GM10847 (cell line): ENCODE measurements around the gene TAAR2.

Source experiments
- POLR2A ChIP-seq: IDR thresholded peaks from 2 replicates; pipeline ENCODE4 v1.6.1; 2011; ENCODE audit not compliant: insufficient read length; ENCODE audit errors: extremely low read depth

The TAAR2 gene, protein sequence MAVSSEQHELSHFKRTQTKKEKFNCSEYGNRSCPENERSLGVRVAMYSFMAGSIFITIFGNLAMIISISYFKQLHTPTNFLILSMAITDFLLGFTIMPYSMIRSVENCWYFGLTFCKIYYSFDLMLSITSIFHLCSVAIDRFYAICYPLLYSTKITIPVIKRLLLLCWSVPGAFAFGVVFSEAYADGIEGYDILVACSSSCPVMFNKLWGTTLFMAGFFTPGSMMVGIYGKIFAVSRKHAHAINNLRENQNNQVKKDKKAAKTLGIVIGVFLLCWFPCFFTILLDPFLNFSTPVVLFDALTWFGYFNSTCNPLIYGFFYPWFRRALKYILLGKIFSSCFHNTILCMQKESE

DNA sequence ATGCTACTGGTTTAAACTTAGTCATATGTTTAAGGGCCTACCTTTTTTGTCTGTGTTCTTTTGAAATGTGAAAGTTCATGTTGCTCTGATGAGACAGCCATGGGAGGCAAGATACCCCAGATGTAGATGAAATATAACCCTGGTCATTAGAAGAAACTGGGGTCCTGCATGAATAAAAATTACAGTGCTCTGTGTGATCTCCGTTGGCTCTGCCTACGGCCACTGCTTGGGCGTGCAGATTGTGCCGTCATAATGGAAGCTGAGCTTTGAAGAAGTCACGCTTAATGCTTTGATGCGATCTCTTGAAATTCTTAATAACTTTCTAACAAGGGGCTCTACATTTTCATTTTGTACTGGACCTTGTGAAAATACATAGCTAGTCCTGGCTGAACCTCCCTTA, at the start of gene TAAR2:
TSS of gene TAAR2 (minus strand) at position 101 of the 400 bp plus-strand sequence. CDS start at position 101, 0 bp downstream.
- TF ChIP-seq POLR2A, result no peak

DNA sequence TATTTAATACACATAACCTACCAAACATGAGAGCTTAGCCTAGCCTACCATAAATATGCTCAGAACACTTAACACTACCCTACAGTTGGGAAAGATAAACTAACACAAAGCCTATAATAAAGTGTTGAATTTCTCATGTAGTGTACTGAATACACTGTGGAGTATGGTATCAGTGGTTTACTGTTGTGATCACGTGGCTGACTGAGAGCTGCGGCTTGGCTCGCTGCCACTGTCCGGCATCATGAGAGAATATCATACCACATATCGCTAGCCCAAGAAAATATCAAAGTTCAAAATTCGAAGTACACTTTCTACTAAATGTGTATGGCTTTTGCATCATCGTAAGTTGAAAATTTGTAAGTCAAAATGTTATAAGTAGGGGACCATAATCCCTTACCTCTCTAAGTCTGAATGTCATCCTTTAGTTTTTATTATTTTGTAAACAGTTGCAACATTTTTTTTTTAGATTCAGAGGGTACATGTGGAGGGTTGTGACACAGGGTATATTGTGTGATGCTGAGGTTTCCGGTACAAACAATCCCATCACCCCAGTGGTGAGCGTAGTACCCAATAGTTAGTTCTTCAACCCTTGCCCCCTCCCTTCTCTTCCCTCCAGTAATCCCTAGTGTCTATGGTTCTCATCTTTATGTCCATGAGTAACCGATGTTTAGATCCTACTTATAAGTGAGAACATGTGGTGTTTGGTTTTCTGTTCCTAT, 49.5 kb upstream of the TAAR2 start:
- TF ChIP-seq POLR2A, result no peak

DNA sequence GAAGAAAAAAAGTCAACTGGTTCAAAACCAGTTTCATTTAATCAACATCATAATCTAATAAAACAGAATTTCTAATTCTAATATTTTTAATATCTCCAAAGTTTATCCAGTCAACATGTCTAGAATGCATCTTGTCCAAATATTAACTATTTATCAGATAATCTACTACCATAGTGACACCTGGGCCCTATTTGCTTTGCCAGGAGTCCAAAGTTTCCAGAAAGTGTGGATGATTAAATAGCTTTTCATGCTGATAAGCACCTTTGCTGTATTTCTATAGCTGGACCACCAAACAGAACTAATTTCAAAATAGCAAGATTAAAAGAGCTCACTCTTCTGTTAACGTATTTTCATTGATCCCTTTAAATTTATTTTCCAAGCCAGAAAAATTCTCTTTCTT, 47.2 kb upstream of the TAAR2 start:
- no peak for TF ChIP-seq POLR2A

DNA sequence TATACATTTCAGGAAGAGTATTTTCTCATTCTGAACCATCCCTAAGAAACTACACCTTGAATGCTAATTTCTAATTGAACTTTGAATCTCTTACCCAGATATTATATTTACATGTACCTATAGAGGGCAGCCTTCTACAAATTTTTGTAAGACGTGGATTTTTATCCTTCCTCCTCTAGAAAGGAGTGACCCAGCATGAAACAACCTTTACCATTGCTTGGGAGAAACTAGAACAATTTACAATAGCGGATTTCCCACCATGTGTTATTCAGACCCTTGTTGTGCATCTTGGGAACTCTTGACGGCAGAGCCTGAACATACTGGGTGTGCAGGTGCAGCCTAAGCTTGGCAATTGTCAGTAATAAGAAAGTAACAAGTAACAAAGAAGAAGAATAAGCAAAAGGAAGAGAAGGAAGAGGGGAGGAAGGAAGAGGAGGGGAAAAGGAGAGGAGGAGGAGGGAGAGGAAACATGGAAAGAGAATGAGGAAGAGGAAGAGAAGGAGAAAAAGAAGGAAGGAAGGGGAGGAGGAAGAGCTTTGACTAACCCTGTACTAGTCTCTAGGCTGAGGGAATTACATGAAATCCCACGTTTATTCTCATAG, 45.7 kb upstream of the TAAR2 start:
- TF ChIP-seq POLR2A, result no peak

DNA sequence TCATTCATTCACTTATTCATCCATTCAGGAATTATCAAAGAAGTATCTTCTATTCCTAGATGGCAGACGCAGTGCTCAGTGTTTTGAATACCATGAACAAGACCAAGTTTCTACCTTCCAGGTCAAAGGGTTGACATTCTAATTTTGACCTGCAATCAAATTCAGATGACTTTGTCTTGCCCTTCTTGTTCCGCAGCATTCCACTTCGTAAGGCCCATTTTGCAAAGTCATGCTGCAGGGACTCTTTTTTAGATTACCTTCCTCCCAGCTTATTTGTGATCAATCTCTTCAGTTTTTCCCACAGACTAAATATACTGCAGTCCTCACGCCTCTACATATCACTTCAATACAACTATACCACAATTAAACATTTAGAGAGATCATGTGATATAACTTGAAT, 42.0 kb upstream of the TAAR2 start:
- no peak for TF ChIP-seq POLR2A

DNA sequence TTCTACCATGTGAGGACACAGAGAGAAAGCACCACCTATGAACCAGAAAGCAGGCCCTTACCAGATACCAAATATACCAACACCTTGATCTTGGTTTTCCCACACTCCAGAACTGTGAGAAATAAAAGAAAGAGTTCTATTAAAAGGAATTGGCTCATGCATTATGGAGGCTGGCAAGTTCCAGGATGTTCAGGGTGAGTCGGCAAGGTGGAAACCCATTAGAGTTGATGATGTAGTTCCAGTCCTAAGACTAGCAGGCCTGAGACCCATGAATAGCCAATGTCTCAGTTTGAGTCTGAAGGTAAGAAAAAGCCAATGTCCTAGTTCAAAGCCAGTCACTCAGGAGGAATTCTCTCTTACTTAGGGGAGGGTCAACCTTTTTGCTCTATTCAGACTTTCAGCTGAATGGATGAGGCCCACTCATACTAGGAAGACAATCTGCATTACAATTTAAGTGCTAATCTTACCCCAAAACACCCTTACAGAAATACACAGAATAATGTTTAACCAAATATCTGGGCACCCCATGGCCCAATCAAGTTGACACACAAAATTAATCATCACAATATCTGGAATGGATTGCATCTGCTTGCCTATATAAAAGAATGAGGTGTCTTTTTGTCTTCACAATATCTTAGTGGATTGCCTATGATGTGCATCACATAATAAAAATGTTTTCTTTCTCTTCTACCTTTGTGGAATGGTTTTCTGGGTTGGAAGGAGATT, 40.4 kb upstream of the TAAR2 start:
- TF ChIP-seq POLR2A, result no peak

DNA sequence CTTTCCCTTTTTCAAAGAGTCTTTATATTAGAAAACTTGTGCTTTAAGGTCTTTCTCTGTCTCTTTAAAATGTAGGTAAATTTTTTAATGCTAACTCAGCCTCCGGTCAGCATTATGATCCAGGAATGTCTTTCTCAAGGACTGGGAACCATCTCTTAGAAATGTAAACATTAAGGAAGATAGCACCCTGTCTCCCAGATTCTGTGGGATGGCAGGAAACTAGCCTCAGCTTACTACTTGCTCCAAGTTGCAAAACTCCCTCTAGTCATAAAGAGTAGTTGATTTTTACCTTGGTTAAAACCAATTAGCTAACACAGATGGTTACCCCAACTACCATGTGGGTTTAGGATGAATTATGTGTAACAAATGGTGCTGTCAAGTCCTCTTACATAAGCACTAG, 39.6 kb upstream of the TAAR2 start:
- TF ChIP-seq POLR2A, result no peak

DNA sequence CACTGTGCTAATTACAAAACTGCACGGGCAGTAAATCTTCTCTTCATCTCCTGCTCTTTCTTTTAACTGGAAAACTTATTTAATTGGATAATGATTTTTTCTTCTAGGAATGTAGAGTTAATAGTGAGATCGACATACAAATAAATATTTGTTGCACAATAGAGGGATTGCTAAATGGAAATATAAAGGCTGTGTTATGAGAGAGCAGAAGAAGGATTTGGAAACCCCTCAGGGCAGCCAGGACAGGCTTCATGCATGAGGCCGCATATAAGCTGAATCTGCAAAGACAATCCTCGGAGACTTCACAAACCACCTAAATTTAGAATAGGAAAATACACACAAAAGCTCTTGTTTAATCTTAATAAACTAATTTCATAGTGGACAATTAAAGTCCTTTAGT, 37.8 kb upstream of the TAAR2 start:
- no peak for TF ChIP-seq POLR2A

DNA sequence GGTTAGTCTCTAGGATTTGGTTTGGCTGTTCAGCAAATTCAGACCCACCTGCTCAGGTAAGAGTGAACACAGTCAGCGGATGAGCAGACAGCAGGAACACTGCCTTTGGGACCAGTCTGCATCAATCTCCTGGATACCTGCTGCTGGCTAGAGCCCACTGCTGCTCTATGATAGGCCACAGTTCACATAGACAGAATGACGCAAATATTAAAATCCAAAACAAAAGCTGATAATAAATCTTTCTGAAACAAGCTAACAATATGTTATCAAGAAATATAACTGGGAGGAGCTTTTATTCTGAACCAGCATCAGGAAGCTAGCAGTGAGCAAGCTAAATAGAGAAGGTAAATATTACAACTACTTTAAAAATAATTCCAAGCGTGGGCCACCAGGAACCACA, 35.0 kb upstream of the TAAR2 start, which contains the start of gene TAAR1:
TSS of gene TAAR1 (minus strand) at position 101 of the 400 bp plus-strand sequence. CDS start 13,179 bp downstream, outside the sequence.
- no peak for TF ChIP-seq POLR2A

DNA sequence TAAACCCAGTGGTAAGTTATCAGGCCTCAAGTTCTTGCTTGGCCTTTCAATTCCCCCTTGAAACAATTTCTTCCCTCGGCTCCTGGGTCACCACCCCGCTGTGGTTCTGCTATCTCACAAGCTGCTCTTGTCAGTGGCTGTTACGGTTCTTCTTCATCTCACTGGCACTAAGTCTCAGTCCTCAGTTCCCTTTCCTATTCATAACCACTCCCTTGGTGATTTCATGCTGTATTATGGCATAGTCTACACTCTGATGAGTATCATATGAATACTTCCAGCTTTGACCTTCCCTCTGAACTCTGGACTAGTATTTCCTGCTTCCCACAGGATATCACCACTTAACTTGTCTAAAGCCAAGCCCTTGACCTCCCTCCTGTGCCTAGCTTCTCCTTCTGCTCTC, 27.0 kb upstream of the TAAR2 start:
- no peak for TF ChIP-seq POLR2A

DNA sequence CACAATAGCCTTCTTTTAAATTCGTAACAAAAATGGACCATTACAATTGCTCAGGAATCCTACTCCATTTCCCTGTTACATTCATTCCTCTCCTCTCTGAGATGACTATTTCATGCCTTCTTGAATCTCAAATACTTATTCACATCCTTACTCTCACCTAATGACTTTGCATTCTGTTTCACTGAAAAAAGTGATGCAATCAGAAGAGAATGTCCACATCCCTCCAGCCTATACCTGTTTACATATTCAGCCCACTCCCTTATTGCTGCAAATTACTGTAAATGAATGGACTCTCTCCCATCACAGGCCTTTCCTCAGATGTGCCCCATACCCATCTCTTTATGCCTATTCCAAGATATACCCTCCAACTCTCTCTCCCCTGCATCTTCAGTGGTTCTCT, 26.4 kb upstream of the TAAR2 start:
- no peak for TF ChIP-seq POLR2A

DNA sequence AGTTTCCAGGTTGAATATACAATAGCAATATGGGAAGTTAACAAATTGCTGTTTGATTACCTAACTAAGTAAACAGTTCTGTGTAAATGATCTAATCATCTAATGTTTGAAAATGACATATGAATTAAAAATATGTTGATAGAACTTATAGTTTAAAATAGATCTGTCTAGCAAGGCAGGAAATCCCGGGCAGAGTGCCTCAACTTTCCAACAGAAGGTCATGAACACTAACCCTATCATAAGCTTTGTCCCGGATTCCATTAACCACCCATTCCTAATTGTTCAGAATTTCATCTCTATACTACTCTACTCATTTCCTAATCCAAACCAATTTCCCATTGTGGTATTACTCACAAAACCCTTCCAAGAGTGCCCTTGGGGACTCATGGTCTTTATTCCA, 24.8 kb upstream of the TAAR2 start:
- TF ChIP-seq POLR2A, result no peak

DNA sequence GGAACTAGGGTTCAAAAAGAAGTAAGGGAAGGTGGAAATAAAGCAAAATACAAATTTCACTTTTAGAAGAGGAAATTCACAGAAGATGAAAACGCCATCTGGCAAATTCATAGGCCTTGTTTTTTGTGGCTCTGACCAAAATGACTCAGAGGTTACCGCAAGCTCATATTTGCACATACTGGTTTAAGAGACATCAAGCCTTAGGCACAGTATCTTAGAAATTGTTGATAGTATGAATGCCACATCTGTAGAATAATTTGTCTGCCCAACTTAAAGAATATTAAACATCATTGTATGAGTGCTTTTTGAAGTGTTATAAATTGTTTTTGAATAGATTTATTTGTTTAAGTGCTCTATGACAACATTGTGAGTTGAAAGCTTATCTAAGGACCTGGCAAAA, 24.3 kb upstream of the TAAR2 start:
- no peak for TF ChIP-seq POLR2A

DNA sequence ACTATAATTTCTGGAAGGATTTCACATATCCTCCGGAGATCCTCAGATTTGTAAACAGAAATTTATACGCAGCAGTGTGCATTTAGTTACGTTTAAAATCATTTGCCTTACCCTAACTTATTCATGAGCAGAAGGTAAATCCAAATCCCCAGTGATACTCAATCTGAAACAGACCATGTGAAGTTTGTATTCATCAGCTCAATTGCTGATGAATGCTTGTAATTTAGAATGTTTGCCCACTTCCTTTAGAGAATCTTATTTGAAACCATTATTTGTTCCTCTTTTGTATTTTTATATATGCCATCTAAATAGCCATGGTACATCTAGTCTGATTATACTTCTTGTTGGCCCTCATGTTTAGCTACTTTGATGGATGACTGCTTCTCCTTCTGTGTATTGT, 19.5 kb upstream of the TAAR2 start:
- TF ChIP-seq POLR2A, result no peak

DNA sequence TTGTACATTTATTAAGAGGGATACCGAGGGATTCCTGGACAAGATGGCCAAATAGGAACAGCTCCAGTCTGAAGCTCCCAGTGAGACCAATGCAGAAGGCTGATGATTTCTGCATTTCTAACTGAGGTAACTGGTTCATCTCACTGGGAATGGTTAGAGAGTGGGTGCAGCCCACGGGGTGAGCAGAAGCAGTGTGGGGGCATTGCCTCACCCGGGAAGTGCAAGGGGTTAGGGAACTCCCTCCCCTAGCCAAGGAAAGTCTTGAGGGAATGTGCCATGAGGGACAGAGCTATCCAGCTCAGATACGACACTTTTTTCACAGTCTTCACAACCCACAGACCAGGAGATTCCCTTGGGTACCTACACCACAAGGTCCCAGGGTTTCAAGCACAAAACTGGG, 10.7 kb upstream of the TAAR2 start:
- no peak for TF ChIP-seq POLR2A
